HG02588 (cell line): ENCODE data around the gene TSC22D2.

Source experiments
- ATAC-seq: cut with Tn5 transposase; IDR thresholded peaks from one replicate; pipeline ENCODE4 v1.9.1; 2021; ENCODE audit warnings: mild to moderate bottlenecking, moderate library complexity; ENCODE audit not compliant: unreplicated experiment

TSC22D2 gene

DNA sequence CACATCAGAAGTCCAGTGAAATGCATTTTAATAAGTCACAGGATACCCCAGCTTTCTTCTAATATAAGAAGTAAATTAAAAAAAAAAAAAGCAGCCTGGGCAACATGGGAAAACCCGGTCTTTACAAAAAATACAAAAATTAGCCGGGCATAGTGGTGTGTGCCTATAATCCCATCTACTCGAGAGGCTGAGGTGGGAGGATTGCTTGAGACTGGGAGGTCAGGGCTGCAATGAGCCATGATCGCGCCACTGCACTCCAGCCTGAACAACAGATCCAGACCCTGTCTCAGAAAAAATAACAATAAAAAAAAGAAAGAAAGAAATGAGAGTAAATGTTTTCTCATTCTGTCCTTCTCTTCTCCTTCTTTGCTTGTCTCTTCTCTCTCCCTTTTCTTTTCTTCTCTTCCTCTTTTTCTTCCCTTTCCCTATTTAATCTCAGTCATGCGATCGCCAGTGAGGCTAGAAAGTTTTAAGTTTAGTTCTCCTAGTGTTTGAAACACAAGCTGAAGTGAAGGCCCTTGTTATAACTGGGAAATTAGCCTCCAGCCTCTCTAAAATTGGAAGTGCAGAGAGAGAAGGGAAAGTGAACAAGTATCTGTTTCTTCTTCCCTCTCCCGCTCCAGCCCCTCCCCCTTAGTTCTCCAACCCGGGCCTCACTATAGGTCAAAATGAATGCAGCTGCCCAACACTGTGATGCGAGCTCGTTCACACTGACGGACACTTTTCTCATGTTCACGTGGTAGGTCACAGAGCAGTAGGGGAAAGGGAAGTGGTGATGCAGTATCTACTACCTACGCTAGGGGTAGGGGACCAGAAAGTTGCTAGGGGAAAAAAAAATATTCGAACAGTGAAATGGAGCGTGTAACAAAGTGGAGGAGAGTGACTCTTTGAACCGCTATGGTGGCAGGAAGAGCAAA is 23.5 kb upstream of the TSC22D2 start:
- peak; percentile 98 for ATAC-seq

GRCh38 chr3:150385296-150386242 is 22.5 kb upstream of the TSC22D2 start:
- peak; percentile 41 for ATAC-seq

DNA sequence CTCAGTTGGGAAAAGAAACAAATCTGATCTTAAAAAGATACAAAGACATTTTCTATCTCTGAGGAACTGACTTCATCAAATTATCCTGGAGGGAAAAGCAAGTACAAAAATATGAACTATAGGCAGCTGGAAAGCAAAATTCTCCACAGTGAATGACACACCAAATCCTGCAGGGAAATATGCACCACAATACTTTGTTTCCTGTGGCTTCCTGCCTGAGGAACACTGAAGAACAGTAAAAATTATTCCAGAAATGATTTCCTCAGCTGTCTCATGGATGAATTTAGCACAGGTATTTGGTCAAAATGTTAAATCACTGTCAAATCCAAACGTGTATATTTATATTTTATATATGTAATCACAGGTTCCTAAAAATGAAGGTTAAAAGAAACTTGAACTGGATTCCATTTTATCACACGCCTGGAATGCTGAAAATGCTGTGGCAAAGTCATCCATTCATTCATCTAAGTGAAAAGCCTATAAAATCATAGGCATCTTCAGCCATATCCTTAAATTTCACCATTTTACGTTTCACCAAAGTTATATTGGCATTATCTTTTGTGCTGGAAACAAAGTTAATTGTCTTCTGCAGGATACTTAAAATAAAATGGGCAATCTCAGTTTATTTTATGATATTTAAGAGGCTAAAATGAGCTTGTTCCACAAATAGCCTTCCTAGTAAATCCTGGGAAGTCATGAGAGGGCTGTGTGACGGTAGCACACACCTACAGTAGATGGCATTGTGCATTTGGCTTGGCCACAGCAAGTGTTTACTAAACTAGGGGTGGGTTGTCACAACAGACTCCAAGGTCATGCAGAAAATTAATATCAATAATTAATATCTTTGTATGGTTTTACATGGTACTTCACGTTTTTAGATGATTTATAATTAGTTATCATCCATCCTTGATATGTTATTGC is 19.3 kb upstream of the TSC22D2 start:
- no peak for ATAC-seq

DNA sequence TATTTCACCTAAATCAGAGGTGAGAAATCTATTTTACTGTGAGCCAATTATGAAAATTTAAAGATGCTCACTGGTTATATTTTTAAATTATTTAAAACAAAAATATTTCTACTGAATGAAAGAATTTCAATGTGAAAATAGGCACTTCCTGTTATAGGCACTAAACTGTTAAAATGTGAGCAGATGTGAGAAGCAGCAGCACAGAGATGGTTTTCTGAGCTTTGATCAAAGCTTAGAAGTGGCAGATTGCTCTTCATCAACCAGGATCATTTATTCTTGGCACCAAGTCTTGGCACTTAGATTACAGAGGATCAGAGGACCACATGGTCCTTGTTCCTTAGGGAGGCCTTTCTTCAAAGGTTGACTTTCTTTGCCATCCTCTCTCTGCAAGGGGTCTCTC is 18.0 kb upstream of the TSC22D2 start:
- no peak for ATAC-seq

GRCh38 chr3:150391161-150391560 is 16.9 kb upstream of the TSC22D2 start:
- ATAC-seq: no peak

- no peak for ATAC-seq
These were observed 14.4 kb upstream of the TSC22D2 start for GRCh38 chr3:150393745-150394144.

GRCh38 chr3:150394606-150395005 is 13.5 kb upstream of the TSC22D2 start:
- no peak for ATAC-seq

DNA sequence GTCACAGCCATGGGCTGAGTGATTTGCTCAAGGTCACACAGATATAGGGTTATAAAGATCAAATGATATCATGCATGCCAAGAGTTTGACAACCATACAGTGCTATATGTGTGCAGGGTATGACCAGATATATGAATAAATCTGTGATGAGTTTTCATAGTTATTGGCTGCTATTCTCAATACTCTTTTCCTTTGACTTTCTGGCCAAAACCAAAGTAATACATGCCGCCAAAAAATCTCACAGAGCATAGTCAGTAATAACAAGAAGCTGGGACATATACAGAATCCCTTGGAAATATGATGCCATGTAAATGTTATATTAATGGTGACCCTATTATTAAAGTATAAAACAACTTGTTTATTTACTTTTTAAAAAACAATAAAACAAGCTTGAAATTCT is 11.6 kb upstream of the TSC22D2 start:
- no peak for ATAC-seq

- no peak for ATAC-seq
These were observed 11.0 kb upstream of the TSC22D2 start for GRCh38 chr3:150396956-150397550.

DNA sequence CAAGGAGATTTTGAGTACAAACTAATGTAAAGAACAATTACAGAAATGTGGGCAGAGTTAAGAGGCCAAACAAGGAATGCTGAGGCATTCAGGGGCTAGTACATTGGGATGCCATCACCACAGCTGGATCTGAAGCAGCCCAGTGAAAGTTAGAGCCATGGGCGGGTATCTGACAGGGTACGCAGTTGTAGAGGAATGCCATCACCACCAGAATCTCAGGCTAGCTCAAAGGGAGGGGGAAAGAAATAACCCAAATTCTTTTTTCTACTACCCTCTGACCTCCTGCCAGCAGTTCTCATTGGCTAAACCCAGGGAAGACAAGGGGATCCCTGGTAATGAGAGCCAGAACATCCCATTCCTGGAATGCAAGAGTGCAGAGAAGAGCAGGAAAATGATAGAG is 9.0 kb upstream of the TSC22D2 start:
- ATAC-seq: no peak

GRCh38 chr3:150401285-150401684 is 6.8 kb upstream of the TSC22D2 start:
- ATAC-seq: no peak

DNA sequence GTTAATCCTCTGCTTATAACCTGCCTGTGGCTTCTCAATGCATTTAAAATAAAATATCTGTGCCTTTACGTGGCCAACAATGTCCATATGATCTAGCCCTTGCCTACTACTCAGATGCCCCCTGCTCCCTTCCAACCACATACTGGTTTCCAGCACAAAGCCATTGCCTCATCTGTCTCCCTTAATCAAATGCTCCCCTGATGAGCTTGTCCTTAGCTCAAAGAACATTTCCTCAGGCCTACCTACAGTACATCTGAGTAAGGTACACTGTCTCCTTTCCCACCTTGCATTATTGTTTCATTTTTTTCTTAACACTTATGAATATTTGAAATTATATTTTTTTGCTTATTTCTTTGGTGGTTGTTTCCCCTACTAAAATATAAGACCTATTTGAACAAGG is 5.9 kb upstream of the TSC22D2 start:
- no peak for ATAC-seq

DNA sequence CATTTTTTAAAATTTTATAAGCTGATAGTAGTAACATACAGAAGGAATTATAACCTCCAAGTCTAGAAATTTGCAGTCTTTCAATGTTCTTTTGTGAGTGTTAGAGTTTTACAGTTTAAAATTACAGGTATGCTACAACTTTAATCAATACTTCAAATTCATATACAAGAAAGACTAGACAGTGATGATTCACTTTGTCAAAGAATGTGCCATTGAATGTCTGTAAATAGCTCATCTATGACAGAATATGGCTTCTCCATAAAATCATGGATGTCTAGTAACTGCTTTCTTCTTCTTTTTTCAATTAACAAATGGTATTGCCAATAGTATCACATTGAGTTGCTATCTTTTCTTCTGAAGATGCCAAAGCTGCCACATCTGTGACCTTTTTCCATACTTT is 4.1 kb upstream of the TSC22D2 start:
- no peak for ATAC-seq

- ATAC-seq: no peak
These were observed 869 bp upstream of the TSC22D2 start for GRCh38 chr3:150407051-150407807.

- ATAC-seq: peak; percentile 3
These were observed 284 bp upstream of the TSC22D2 start for GRCh38 chr3:150407808-150408220.

- ATAC-seq: no peak
These were observed 1.0 kb downstream of the TSC22D2 start for GRCh38 chr3:150409125-150409511.

DNA sequence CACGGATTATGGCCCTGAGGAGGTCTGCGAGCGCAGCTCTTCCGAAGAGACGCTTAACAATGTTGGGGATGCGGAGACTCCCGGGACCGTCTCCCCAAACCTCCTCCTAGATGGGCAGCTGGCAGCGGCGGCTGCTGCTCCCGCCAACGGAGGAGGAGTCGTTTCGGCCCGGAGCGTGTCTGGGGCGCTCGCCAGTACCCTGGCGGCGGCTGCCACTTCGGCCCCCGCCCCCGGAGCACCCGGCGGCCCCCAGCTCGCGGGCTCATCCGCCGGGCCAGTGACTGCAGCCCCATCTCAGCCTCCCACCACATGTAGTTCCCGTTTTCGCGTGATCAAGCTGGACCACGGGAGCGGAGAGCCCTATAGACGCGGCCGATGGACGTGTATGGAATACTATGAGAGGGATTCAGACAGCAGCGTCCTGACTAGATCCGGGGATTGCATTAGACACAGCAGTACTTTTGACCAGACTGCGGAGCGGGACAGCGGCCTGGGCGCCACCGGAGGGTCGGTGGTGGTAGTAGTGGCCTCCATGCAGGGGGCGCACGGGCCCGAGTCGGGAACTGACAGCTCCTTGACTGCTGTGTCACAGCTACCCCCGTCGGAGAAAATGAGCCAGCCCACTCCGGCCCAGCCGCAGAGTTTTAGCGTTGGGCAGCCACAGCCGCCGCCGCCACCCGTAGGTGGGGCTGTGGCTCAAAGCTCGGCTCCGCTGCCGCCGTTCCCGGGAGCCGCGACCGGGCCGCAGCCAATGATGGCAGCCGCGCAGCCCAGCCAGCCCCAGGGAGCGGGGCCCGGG is 1.6 kb downstream of the TSC22D2 start:
- peak; percentile 37 for ATAC-seq

- ATAC-seq: no peak
These were observed 2.4 kb downstream of the TSC22D2 start for GRCh38 chr3:150410311-150411105.
